MCF 10A (cell line): Measurements from ENCODE around the gene CD247. TPM values are rescaled to one million over a fixed set of nuclear protein-coding genes. Genes with fewer than 3 reads are reported as not detected.
A peak's percentile ranks its signal among the peaks of the same experiment; 100 is the strongest.

Source experiments
- BruUV-seq: library from RNA; stranded (reverse); fragments of 400-500 nt; replicated peaks from 2 replicates; lab custom pipeline; 2021; lab: Mats Ljungman, UMichigan
- CTCF ChIA-PET: fragments of 300-600 bp; sonication (Branson Sonifier 250); formaldehyde crosslinking; extraction: SDS; loops from one replicate; lab custom pipeline; 2021; ENCODE audit warnings: antibody characterized with exemption, inconsistent platforms; lab: Yijun Ruan, JAX
- POLR2A ChIA-PET: fragments of 300-600, 350-650 bp; sonication (Branson Sonifier 250); formaldehyde crosslinking; extraction: SDS; loops from one replicate; lab custom pipeline; 2020; ENCODE audit warnings: antibody characterized with exemption, inconsistent platforms; lab: Yijun Ruan, JAX
- DNase-seq: peaks from one replicate; pipeline ENCODE4 v3.0.0-alpha.2; 2018; ENCODE audit not compliant: unreplicated experiment
- H3K27ac Mint-ChIP-seq: one replicate; pipeline ENCODE4 v1.8.0; 2022; ENCODE audit warnings: mild to moderate bottlenecking, low read depth, mixed read lengths; ENCODE audit not compliant: unreplicated experiment
- H3K27me3 Mint-ChIP-seq: one replicate; pipeline ENCODE4 v1.8.0; 2022; ENCODE audit warnings: mixed read lengths; ENCODE audit not compliant: insufficient read depth, unreplicated experiment
- H3K36me3 Mint-ChIP-seq: one replicate; pipeline ENCODE4 v1.8.0; 2022; ENCODE audit warnings: mild to moderate bottlenecking, moderate library complexity, mixed read lengths; ENCODE audit not compliant: insufficient read depth, unreplicated experiment
- H3K4me1 Mint-ChIP-seq: one replicate; pipeline ENCODE4 v1.8.0; 2022; ENCODE audit warnings: mixed read lengths; ENCODE audit not compliant: insufficient read depth, unreplicated experiment
- H3K4me3 Mint-ChIP-seq: one replicate; pipeline ENCODE4 v1.8.0; 2022; ENCODE audit warnings: mild to moderate bottlenecking, moderate library complexity, mixed read lengths; ENCODE audit not compliant: unreplicated experiment
- H3K9me3 Mint-ChIP-seq: one replicate; pipeline ENCODE4 v1.8.0; 2022; ENCODE audit warnings: mixed read lengths; ENCODE audit not compliant: unreplicated experiment
- intact Hi-C: fragments of 100-400 bp; cut with micrococcal nuclease; formaldehyde crosslinking; loops from 2 replicates; pipeline ENCODE4 v1.14.1; 2022
- total RNA-seq: library from RNA; stranded (reverse); gene quantifications from 2 replicates; pipeline ENCODE4 v1.2.3, GENCODE V29; 2022
- TF ChIP-seq, protein P1 (sequence below): fragments of 200-600 bp; IDR thresholded peaks from one replicate; pipeline ENCODE4 v1.8.0; 2022; ENCODE audit warnings: antibody characterized with exemption, mild to moderate bottlenecking; ENCODE audit not compliant: unreplicated experiment

Gene CD247
- total RNA-seq, 1 experiment from 2014 or later = not detected

DNA sequence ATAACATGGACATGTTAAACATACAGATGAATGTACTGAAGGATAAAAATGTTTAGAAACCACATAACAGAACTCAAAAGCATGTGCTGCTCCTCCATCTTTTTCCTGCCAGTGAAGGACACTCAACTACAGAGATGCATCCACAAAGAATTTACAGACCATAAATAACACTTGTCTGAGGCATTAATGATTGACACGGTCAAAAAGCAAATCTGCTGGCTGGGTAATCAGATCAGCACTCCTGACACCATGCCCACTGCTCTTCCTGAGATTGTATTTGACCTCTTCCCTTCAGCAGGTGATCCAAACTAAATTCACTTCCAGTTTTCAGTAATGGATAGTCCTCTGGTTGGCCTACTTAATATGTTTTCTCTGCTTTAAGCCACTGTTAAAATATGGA is 28.6 kb upstream of the CD247 start:
- DNase-seq = no peak
- intact Hi-C loops = loop anchor here (5.0 kb wide), 1 partner anchor 325 kb away; the partner anchor contains the start of gene POU2F1
- Mint-ChIP-seq H3K9me3 (no peaks in the 10 kb centered on the region), H3K4me3 (no peak overlapping the region), H3K36me3 (peaks cover 71% of the 10 kb centered on the region), H3K27me3 (no peaks in the 10 kb centered on the region), H3K27ac (peak overlapping the region; percentile 76), H3K4me1 (peaks cover 58% of the 10 kb centered on the region)
- POLR2A ChIA-PET = interaction anchor here (0.7 to 3.3 kb wide), 4 partner anchors 25 to 388 kb away, joined by 3 to 19 read pairs (median 4); no protein-coding TSS in a partner anchor
- TF ChIP-seq, protein P1, sequence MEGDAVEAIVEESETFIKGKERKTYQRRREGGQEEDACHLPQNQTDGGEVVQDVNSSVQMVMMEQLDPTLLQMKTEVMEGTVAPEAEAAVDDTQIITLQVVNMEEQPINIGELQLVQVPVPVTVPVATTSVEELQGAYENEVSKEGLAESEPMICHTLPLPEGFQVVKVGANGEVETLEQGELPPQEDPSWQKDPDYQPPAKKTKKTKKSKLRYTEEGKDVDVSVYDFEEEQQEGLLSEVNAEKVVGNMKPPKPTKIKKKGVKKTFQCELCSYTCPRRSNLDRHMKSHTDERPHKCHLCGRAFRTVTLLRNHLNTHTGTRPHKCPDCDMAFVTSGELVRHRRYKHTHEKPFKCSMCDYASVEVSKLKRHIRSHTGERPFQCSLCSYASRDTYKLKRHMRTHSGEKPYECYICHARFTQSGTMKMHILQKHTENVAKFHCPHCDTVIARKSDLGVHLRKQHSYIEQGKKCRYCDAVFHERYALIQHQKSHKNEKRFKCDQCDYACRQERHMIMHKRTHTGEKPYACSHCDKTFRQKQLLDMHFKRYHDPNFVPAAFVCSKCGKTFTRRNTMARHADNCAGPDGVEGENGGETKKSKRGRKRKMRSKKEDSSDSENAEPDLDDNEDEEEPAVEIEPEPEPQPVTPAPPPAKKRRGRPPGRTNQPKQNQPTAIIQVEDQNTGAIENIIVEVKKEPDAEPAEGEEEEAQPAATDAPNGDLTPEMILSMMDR = no peak
- CTCF ChIA-PET = interaction anchor here (0.6 to 8.3 kb wide), 8 partner anchors 9 to 1794 kb away, joined by 3 to 79 read pairs (median 4); no protein-coding TSS in a partner anchor
- no TSS peak for BruUV-seq

DNA sequence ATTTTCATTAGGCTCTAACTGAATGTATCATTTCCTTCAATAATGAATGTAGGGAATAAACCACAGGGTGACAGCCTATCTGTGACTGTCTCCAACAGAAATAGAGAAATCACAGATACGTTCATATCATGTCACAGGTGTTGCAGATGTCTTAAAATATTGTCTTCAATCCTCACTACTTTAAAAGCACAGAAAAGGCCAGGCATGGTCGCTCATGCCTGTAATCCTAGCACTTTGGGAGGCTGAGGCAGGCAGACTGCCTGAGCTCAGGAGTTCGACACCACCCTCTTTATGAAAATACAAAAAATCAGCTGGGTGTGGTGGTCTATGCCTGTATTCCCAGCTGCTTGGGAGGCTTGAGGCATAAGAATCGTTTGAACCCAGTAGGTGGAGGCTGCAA is 27.0 kb upstream of the CD247 start:
- POLR2A ChIA-PET = interaction anchor here (0.9 to 6.7 kb wide), 5 partner anchors 8 to 323 kb away, joined by 3 to 99 read pairs (median 4); partner anchors contain the start of gene CREG1
- no peak for DNase-seq
- H3K4me1 Mint-ChIP-seq = peaks cover 58% of the 10 kb centered on the region

DNA sequence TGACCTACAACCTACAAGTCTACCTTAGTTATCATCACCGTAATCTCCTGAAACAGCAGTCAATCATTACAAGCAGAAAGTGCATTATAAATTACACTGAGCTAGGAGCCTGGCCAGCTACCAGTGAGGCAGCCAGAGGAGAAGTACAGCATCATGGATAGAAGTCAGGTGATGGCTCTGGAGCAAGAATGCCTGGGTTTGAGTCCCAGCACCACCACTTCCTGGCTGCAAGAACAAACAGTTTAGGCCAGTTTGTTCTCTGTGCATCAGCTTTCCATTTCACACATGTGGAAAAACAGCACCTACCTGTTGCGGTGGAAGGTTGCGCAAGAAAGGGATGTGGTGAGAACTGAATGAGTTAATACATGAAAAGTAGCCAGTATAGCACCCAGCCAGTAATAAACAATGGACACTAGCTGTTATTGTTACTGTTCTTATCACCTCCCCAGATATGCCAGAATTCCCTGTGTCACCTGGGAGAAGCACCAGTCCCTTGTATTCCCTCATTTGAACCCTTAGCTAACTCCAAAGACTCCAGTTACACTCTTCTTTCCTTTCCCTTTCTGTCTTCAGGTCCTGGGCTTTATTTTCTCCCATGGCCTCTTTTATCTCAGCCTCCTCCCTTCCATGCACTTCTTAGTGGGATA is 26.2 kb upstream of the CD247 start:
- Mint-ChIP-seq H3K4me1 (peaks cover 58% of the 10 kb centered on the region), H3K27me3 (no peaks in the 10 kb centered on the region), H3K9me3 (no peaks in the 10 kb centered on the region), H3K4me3 (no peak overlapping the region), H3K36me3 (peaks cover 74% of the 10 kb centered on the region), H3K27ac (peak overlapping the region; percentile 43)
- POLR2A ChIA-PET = interaction anchor here (0.6 to 6.7 kb wide), 9 partner anchors 9 to 322 kb away, joined by 3 to 99 read pairs (median 4); partner anchors contain the start of gene CREG1
- DNase-seq = peak; percentile 94
- intact Hi-C loops = loop anchor here (5.0 kb wide), 1 partner anchor 322 kb away; the partner anchor contains the start of gene POU2F1
- BruUV-seq = no TSS peak
- TF ChIP-seq, protein P1 = no peak
- CTCF ChIA-PET = interaction anchor here (0.5 to 6.6 kb wide), 11 partner anchors 9 to 591 kb away, joined by 3 to 139 read pairs (median 5); partner anchors contain the start of gene CREG1

More for the DNA sequence above, 27.0 kb upstream of the CD247 start:
- CTCF ChIA-PET = interaction anchor here (0.6 to 6.6 kb wide), 6 partner anchors 9 to 590 kb away, joined by 3 to 139 read pairs (median 9); partner anchors contain the start of gene CREG1
- TF ChIP-seq, protein P1 = no peak
- Mint-ChIP-seq H3K36me3 (peaks cover 74% of the 10 kb centered on the region), H3K4me3 (no peak overlapping the region), H3K27ac (peak overlapping the region; percentile 43), H3K27me3 (no peaks in the 10 kb centered on the region), H3K9me3 (no peaks in the 10 kb centered on the region)
- BruUV-seq = no TSS peak
- intact Hi-C loops = loop anchor here (5.0 kb wide), 1 partner anchor 323 kb away; the partner anchor contains the start of gene POU2F1
